HG02623 (cell line): ENCODE data around the gene CETP.

ENCODE experiments used
- ATAC-seq: cut with Tn5 transposase; IDR thresholded peaks from one replicate; pipeline ENCODE4 v1.9.1; 2021; ENCODE audit warnings: moderate library complexity; ENCODE audit not compliant: unreplicated experiment

Gene CETP, protein sequence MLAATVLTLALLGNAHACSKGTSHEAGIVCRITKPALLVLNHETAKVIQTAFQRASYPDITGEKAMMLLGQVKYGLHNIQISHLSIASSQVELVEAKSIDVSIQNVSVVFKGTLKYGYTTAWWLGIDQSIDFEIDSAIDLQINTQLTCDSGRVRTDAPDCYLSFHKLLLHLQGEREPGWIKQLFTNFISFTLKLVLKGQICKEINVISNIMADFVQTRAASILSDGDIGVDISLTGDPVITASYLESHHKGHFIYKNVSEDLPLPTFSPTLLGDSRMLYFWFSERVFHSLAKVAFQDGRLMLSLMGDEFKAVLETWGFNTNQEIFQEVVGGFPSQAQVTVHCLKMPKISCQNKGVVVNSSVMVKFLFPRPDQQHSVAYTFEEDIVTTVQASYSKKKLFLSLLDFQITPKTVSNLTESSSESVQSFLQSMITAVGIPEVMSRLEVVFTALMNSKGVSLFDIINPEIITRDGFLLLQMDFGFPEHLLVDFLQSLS

DNA sequence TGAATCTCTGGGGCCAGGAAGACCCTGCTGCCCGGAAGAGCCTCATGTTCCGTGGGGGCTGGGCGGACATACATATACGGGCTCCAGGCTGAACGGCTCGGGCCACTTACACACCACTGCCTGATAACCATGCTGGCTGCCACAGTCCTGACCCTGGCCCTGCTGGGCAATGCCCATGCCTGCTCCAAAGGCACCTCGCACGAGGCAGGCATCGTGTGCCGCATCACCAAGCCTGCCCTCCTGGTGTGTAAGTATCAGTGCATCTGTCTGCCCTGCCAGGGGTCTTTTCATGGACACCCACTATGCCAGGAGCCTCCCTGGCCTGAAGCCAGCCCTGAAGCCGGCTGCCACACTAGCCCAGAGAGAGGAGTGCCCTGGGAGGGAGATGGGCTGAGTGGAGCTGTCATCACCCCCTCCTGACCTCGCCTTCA lies at the start of gene CETP:
TSS of gene CETP (plus strand) at position 100 of the 431 bp plus-strand sequence. CDS start at position 130, 30 bp downstream.
- no peak for ATAC-seq

DNA sequence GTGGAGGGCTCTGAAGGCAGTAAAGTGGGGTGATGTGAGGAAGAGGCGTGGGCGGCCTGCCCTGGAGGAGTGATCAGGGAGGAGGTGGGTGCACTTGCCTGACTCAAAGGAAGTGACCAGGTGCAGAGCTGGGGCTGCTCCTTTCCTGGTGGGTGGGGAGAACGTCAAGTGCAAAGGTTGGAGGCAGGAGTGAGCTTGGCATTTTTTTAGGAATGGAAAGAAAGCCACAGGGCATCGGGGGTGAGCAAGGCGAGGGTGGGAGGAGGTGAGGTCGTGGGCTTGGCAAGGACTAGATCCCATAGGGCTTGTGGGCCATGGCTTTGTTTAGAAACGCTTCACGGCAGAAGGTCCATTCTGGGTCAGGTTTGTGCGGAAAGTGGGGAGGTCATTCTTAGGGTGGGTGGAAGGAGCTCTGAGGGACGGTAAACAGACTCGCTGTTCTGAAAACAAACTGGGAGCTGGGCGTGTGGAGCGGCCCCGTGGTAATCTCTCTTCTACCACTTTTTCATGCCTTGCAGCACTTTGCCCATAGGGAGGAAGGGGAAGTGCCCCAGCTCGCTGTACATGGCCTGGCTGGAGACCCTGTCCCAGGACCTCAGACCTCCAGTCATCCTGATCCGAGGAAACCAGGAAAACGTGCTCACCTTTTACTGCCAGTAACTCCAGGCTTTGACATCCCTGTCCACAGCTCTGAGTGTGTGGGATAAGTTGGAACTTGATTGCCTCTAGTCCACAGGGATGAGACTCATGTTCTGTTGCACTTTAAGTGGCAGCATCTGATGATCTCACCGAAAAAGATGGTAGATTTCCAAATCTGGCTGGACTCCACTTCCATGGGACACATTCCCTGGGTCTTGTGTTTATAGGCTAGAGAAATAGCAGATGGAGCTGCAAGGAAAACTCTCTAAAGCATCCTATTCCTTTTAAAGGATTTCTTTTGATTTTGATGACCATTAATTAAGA lies 48.7 kb upstream of the CETP start:
- no peak for ATAC-seq

DNA sequence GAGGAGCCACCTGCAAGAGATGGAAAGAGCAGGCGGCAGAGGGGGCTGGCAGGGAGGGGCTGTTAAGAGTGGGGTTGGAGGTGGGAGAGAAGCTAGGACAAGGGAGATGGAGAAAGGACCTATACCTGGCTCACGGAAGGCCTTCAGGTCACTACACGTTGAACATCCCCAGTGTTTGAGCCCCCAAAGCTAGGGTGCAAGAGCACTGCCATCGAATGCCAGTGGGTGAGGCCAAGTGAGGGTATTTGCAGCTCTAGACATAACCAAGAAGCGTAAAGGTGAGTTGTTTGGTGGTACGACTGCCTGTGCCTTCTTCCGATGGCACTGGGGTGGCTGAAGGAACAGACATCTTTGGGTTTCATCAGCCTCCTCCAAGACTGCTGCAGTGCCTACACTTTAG lies 46.9 kb upstream of the CETP start:
- no peak for ATAC-seq

DNA sequence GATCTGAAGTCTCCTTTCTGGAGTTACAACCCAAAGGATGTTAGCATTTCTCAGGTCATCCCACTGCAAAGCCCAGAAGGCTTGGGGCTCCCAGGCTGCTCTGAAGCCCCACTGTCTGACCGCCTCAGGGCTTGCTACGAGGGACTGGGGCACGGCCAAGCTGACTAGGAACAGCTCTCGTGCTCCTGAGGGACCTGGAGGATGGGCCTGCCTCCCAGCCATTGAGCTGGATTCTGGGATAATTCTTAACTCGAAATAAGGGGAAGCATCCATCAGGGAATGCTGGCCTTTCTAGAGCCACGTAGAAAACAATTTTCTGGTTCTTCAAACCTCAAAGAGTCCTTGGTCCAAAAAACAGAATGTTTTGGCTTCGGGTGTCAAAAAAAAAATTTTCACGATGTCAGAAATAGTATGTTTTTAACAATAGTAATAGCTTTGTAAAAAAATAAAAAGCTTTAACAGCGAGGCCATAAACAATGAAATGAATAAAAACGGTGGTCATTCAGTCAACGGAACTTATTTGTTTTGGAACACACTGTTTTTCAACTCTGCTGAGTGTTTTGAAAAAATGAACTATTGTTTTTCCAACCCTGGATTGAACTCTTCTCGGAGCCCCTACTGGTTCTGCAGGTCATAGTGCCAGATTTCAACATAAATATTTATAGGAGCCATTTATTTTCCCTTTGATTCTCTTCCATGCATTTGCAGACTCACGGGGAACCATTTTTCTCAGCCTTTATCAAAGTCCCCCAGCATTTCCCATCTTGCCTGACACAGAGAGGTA lies 46.2 kb upstream of the CETP start:
- no peak for ATAC-seq

DNA sequence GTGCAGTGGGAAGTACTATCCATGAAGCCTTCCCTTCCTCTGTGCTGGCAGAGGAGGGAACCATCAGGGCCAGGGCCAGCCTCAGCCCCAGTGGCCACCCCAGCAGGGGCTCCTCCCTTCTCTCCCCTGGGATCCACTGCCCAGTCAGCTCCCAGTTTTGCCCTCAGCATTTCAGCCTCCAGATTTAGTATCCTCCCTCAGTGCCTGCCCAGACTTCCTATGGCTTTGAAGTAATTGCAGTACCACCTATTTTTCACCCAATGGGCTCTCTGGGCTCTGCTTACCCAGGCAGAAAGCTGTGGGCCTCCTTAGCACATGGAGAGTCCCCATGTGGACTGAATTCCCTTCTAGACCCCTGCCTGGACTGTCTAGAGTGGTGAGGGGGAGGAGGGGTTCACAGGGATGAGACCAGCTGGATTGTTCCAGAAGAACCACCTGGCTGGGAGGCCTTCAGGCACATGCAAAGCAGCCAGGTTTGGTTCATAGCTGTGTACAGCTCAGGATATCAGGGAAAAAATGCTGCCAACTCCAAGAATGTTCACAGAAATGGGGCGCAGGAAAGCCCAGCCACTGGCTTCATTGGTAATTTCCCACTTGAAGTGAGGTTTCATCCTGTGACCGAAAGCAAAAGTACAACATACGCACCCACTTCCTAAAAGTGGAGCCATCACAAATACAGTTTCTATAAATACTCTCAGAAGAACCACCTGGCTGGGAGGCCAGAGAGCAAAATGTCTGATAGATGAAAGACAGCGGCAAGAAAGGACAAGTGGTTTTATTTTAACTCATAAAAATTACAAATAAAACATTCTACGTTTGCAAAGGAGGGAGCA lies 45.0 kb upstream of the CETP start:
- ATAC-seq: peak; percentile 77

DNA sequence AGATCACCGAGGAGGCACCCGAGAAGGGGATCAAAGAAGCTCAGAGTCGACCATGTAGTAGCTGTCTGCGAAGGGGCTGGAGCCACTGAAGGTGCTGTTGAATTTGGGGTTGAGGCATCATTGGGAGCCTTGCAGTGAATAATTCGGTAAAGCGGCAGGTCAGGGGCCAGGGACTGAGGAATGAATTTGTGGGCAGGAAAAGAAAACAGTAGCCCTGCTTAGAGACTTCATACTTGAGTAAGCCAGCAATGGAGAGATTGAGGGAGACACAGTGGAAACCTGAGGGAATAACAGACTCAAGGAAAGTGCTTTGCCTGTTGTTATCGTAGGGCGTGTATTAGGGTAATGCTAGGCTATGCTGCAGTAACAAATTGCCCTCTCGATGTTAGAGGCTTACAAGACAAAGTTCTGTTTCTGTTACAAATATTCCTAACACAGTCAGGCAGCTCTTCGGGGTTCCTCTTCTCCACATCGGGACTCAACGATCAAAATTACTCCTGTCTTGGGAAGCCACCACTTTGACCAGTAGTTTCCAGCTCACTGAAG lies 43.2 kb upstream of the CETP start:
- ATAC-seq: no peak

GRCh38 chr16:56919099-56919800 lies 42.5 kb upstream of the CETP start:
- no peak for ATAC-seq

GRCh38 chr16:56921571-56921970 lies 40.2 kb upstream of the CETP start:
- ATAC-seq: no peak

GRCh38 chr16:56923481-56924091 lies 38.2 kb upstream of the CETP start:
- ATAC-seq: no peak

GRCh38 chr16:56927471-56927870 lies 34.3 kb upstream of the CETP start:
- no peak for ATAC-seq

DNA sequence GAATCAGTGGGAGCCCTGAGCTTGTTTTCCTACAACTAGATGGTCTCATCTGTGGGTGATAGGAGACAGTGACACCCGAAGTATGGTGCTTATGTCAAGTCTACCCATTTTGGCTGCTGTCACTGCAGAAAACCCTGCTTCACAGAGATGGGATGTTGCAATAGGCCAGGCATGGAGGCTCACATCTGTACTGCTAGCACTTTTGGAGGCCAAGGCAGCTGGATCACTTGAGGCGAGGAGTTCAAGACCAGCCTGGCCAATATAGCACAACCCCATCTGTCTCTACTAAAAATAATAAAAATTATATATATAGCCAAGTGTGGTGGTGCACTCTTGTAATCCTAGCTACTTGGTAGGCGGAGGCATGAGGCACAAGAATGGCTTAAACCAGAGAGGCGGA lies 32.1 kb upstream of the CETP start:
- no peak for ATAC-seq

DNA sequence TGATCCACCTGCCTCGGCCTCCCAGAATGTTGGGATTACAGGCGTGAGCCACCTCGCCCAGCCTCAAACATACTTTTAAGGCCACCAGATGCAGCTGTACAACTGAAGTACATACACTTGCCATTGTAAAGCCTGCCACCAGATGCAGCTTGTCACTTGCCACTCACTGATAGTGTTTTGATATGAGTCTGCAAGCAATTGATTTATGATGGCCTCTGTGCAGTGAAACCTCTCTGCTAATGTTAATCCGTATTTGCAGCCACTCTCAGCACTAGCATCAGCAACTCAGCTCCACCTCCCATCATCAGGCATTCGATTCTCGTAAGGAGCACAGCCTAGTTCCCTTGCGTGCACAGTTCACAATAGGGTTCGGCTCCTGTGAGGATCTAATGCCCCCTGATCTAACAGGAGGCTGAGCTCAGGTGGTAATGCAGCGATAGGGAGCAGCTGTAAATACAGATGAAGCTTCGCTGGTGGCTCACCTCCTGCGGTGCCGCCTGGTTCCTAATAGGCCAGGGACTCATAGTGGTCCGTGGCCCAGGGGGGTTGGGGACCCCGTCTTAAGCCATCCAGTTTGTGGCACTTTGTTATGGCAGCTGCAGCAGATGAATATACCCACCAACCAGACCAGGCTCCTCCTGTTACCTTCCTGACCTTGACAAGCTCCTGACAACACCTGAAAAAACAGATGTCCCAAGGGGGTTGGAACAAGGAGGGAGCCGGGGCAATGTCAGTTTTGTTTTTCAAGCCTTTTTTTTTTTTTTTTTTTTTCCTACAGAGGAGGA lies 31.1 kb upstream of the CETP start:
- no peak for ATAC-seq

DNA sequence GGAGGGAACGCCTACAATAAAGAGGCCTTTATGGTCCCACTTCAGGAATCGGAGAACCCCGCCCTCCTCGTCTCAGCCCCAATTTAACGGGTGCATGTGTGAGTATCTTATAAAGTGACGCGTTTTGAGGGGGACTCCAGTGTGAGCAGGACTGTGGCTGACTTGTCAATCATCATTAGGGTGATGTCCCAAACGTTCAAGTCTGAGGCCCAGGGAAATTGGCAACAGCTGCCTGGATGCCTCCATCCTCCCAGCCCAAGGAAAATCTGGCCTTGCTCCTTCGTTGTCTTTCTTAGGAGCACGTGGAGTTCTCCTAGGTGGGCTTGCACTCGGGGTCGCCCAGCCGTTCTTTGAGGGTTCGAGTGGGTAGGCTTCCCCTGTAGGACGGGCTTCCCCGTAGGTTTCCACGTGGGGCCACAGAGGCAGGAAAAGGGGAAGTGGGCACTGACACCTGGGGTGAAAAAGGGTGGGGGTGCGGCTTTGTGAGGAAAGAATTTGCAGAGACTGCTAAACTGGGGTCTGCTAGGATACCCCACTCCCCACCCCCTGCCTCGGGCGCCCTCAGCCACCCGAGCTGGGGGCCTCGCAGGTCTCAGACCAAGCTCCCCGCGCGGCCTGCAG lies 30.4 kb upstream of the CETP start:
- peak; percentile 32 for ATAC-seq

- ATAC-seq: peak; percentile 87
Measured at GRCh38 chr16:56931892-56932720, 29.6 kb upstream of the CETP start, which contains the start of gene HERPUD1. HERPUD1 (plus strand) TSS chr16:56932142; CDS start chr16:56932245, 103 bp downstream.

- ATAC-seq: no peak
Measured at GRCh38 chr16:56932721-56933619, 28.8 kb upstream of the CETP start.
